GM12878 (cell line): ENCODE measurements around the gene RAP1A. TPM values are rescaled to one million over a fixed set of nuclear protein-coding genes. Genes with fewer than 3 reads are reported as not detected.

Experiments
- ATAC-seq: fragments of 200-7000 bp; cut with Tn5 transposase; 3 replicates; pipeline ENCODE4 v1.9.1; 2020; ENCODE audit warnings: mild to moderate bottlenecking, moderate library complexity
- BruUV-seq: library from RNA; stranded (reverse); fragments of 400-500 nt; replicated peaks from 2 replicates; lab custom pipeline; 2021; lab: Mats Ljungman, UMichigan
- CTCF ChIA-PET: fragments of 300-600 bp; sonication (Branson Sonifier 250); formaldehyde crosslinking; extraction: SDS; loops from one replicate; lab custom pipeline; 2021; ENCODE audit warnings: inconsistent platforms; lab: Yijun Ruan, JAX
- POLR2A ChIA-PET: fragments of 350-600 bp; formaldehyde crosslinking; extraction: SDS; loops from one replicate; lab custom pipeline; 2021; ENCODE audit warnings: inconsistent platforms; lab: Charles Lee
- RAD21 ChIA-PET: fragments of 300-600 bp; sonication (Branson Sonifier 250); formaldehyde crosslinking; loops from one replicate; lab custom pipeline; 2023; ENCODE audit warnings: antibody characterized with exemption; ENCODE audit not compliant: unreplicated experiment; lab: Charles Lee
- SMC1A ChIA-PET: fragments of 300-600 bp; sonication (Branson Sonifier 250); formaldehyde crosslinking; loops from one replicate; lab custom pipeline; 2023; ENCODE audit not compliant: unreplicated experiment, uncharacterized antibody; lab: Charles Lee
- DNase-seq: peaks from one replicate; pipeline ENCODE4 v3.0.0-alpha.2; 2011; ENCODE audit warnings: low read depth, low spot score
- FAIRE-seq: peaks from 3 replicates; lab custom pipeline; 2011; peaks lifted over from hg19 to GRCh38; lab: Jason Lieb, UNC
- H2AFZ ChIP-seq: 2 replicates; pipeline ENCODE4 v1.6.0; 2011; ENCODE audit warnings: low read depth, low read length, control low read depth; ENCODE audit not compliant: control insufficient read depth
- H3K27ac ChIP-seq: 2 replicates; pipeline ENCODE4 v1.5.1; 2011; ENCODE audit warnings: control low read depth; ENCODE audit not compliant: control insufficient read depth, insufficient read depth
- H3K27me3 ChIP-seq, 2 experiments: replicated peaks in 1 of 2; 2 replicates each; pipeline versions ENCODE4 v1.6.0 to v1.6.1; 2011; ENCODE audit warnings: low read length in 1 of 2; ENCODE audit not compliant: control insufficient read depth in 2 of 2, insufficient read depth in 2 of 2
- H3K36me3 ChIP-seq, 2 experiments: 2 replicates each; pipeline ENCODE4 v1.5.1; 2011; ENCODE audit warnings: low read length in 1 of 2; ENCODE audit not compliant: control insufficient read depth in 2 of 2, insufficient read depth in 2 of 2
- H3K4me1 ChIP-seq: 2 replicates; pipeline ENCODE4 v1.6.1; 2011; ENCODE audit warnings: mild to moderate bottlenecking, low read length, moderate library complexity, mixed read lengths; ENCODE audit not compliant: control insufficient read depth, insufficient read depth
- H3K4me2 ChIP-seq: 2 replicates; pipeline ENCODE4 v1.6.0; 2011; ENCODE audit warnings: control low read depth; ENCODE audit not compliant: control insufficient read depth, insufficient read depth
- H3K4me3 ChIP-seq: fragments of 200-600 bp; sonication (generic); 2 replicates; pipeline ENCODE4 v1.5.1; 2016
- H3K79me2 ChIP-seq: 2 replicates; pipeline ENCODE4 v1.6.0; 2011; ENCODE audit warnings: low read length; ENCODE audit not compliant: control insufficient read depth, insufficient read depth
- H3K9ac ChIP-seq: 2 replicates; pipeline ENCODE4 v1.8.0; 2011; ENCODE audit warnings: low read length, control low read depth, mixed read lengths; ENCODE audit not compliant: control insufficient read depth, insufficient read depth
- H3K9me3 ChIP-seq: replicated peaks from 3 replicates; pipeline ENCODE4 v1.5.1; 2011; ENCODE audit warnings: mild to moderate bottlenecking, low read length; ENCODE audit not compliant: control insufficient read depth, insufficient read depth
- H4K20me1 ChIP-seq: 2 replicates; pipeline ENCODE4 v1.6.0; 2011; ENCODE audit not compliant: control insufficient read depth, insufficient read depth
- CBX5 ChIP-seq: sonication (generic); IDR thresholded peaks from 2 replicates; pipeline ENCODE4 v1.6.1; 2016; ENCODE audit warnings: low read depth, moderate library complexity, mild to moderate bottlenecking, inconsistent platforms
- E2F8 ChIP-seq: fragments of 450-650 bp; IDR thresholded peaks from 2 replicates; pipeline ENCODE4 v1.6.1; 2018; ENCODE audit warnings: mild to moderate bottlenecking, low read depth, moderate library complexity; ENCODE audit not compliant: partially characterized antibody
- EGR1 ChIP-seq, 2 experiments: IDR thresholded peaks; 1 replicate in 1 of 2; 2 replicates in 1 of 2; pipeline ENCODE4 v1.6.1; 2011 to 2012; ENCODE audit warnings: low read depth in 2 of 2, low read length in 2 of 2, borderline replicate concordance in 1 of 2, mild to moderate bottlenecking in 1 of 2, moderate library complexity in 1 of 2
- ELK1 ChIP-seq: IDR thresholded peaks from 2 replicates; pipeline ENCODE4 v1.6.1; 2012; ENCODE audit warnings: low read depth, low read length, improper control_type of control experiment
- GATAD2B ChIP-seq: fragments of 450-650 bp; conservative IDR thresholded peaks from 2 replicates; pipeline ENCODE4 v1.6.1; 2017; ENCODE audit warnings: low read depth, mild to moderate bottlenecking, moderate library complexity
- KAT2A ChIP-seq: conservative IDR thresholded peaks from 2 replicates; pipeline ENCODE4 v1.6.1; 2011; ENCODE audit warnings: low read depth, low read length; ENCODE audit not compliant: control insufficient read depth
- NR2C2 ChIP-seq: IDR thresholded peaks from 2 replicates; pipeline ENCODE4 v1.6.1; 2011; ENCODE audit warnings: borderline replicate concordance, low read depth; ENCODE audit not compliant: control insufficient read depth, insufficient read length
- SMAD5 ChIP-seq: IDR thresholded peaks from 2 replicates; pipeline ENCODE4 v1.6.1; 2016; ENCODE audit warnings: antibody characterized with exemption, low read depth
- SREBF2 ChIP-seq: IDR thresholded peaks from 2 replicates; pipeline ENCODE4 v1.6.1; 2012; ENCODE audit warnings: mild to moderate bottlenecking, low read length
- STAT3 ChIP-seq: IDR thresholded peaks from 2 replicates; pipeline ENCODE4 v1.6.1; 2011; ENCODE audit warnings: low read depth, low read length, improper control_type of control experiment
- ZNF384 ChIP-seq: IDR thresholded peaks from 2 replicates; pipeline ENCODE4 v1.6.1; 2012; ENCODE audit warnings: low read depth, mild to moderate bottlenecking, low read length, improper control_type of control experiment, borderline replicate concordance
- WGBS: methylation state at CpG from one replicate; pipeline ENCODE4 v1.1.6; 2016; ENCODE audit warnings: low lambda C conversion rate; ENCODE audit not compliant: insufficient replicate concordance, insufficient coverage; ENCODE audit errors: missing lambda C conversion rate; 5-methylcytosine and 5-hydroxymethylcytosine counted together
- in situ Hi-C: fragments of 300-500 bp; cut with MboI; formaldehyde crosslinking; loops from 9 replicates; pipeline ENCODE4 v1.14.3; 2018; ENCODE audit warnings: mixed read lengths
- intact Hi-C: fragments of 100-400 bp; cut with micrococcal nuclease; formaldehyde crosslinking; loops from one replicate; pipeline ENCODE4 v1.14.2; 2022; ENCODE audit not compliant: unreplicated experiment
- polyA plus RNA-seq, 11 experiments: library from polyadenylated mRNA; depleted of rRNA in 4 of 11; unstranded in 6 of 11; stranded (reverse) in 5 of 11; fragments of >200 nt; fragmentation: Nextera tagmentation in 4 of 11; fragmentation: Illumina TruSeq in 1 of 11; extraction: Ambion mirVana in 4 of 11; extraction: Trizol in 1 of 11; gene quantifications; 1 replicate in 1 of 11; 2 replicates in 10 of 11; pipeline versions ENCODE4 v1.2.1 to v1.2.3, GENCODE V29; 2011 to 2016; ENCODE audit warnings: inconsistent platforms in 2 of 11, missing spikeins in 2 of 11, low read depth in 1 of 11
- total RNA-seq, 4 experiments: library from RNA; depleted of rRNA in 3 of 4; stranded (reverse); fragments of >200 nt in 3 of 4; fragmentation: Illumina TruSeq in 1 of 4; extraction: Trizol in 1 of 4; gene quantifications; 2 replicates each; pipeline versions ENCODE4 v1.2.1 to v1.2.3, GENCODE V29; 2013 to 2021
- TF ChIP-seq, protein P1 (sequence below): fragments of 450-650 bp; IDR thresholded peaks from 2 replicates; pipeline ENCODE4 v1.6.1; 2016; ENCODE audit warnings: mild to moderate bottlenecking

RAP1A gene
- total and polyA plus RNA-seq, 10 of the 15 experiments (the other 5 are each of a cell fraction or from before 2014, with no cell fraction given): 38.4 to 213 (median 86.0) TPM

GRCh38 chr1:111658622-111659021, 39.0 kb downstream of the RAP1A start:
- 98% methylated on average over 5 of the region's 5 CpGs for WGBS
- H3K4me3 ChIP-seq: no peak overlapping the region
- H2AFZ ChIP-seq: no peak overlapping the region
- no peaks in the 10 kb centered on the region for H3K27me3 ChIP-seq
- no peaks in the 10 kb centered on the region for H4K20me1 ChIP-seq
- SMC1A ChIA-PET: interaction anchor here (0.7 to 2.2 kb wide), 11 partner anchors 10 to 177 kb away, joined by 3 to 25 read pairs (median 3); no protein-coding TSS in a partner anchor
- FAIRE-seq (no peak), ATAC-seq (no peak)
- POLR2A ChIA-PET: interaction anchor here (0.6 to 1.0 kb wide), 2 partner anchors 10 to 40 kb away, joined by 3 read pairs; no protein-coding TSS in a partner anchor
- BruUV-seq: no TSS peak
- peaks cover 0 to 6% of the 10 kb centered on the region in 2 experiments; a peak in 1 of 4 replicates for H3K36me3 ChIP-seq
- in situ Hi-C loops: no loop called here
- H3K4me1 ChIP-seq: peaks cover 23% of the 10 kb centered on the region
- CTCF ChIA-PET: interaction anchor here (0.6 to 4.1 kb wide), 10 partner anchors 8 to 205 kb away, joined by 3 to 33 read pairs (median 3); no protein-coding TSS in a partner anchor
- TF ChIP-seq GATAD2B (no peak), NR2C2 (no peak), E2F8 (no peak), KAT2A (no peak), SMAD5 (no peak), SREBF2 (no peak), ELK1 (no peak), EGR1 (IDR thresholded peaks at IDR 0.05; ENCODE audit: borderline replicate concordance in 1 of 2, low read depth in 2 of 2, low read length in 2 of 2) (no peak), ZNF384 (no peak), STAT3 (no peak), CBX5 (no peak)
- TF ChIP-seq, protein P1, sequence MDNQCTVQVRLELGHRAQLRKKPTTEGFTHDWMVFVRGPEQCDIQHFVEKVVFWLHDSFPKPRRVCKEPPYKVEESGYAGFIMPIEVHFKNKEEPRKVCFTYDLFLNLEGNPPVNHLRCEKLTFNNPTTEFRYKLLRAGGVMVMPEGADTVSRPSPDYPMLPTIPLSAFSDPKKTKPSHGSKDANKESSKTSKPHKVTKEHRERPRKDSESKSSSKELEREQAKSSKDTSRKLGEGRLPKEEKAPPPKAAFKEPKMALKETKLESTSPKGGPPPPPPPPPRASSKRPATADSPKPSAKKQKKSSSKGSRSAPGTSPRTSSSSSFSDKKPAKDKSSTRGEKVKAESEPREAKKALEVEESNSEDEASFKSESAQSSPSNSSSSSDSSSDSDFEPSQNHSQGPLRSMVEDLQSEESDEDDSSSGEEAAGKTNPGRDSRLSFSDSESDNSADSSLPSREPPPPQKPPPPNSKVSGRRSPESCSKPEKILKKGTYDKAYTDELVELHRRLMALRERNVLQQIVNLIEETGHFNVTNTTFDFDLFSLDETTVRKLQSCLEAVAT: no peak
- TF ChIP-seq, all 136 proteins: peak for 0
- Histone ChIP-seq H3K4me2 (no peak overlapping the region), H3K9ac (no peak overlapping the region), H3K9me3 (no peaks in the 10 kb centered on the region), H3K27ac (no peak overlapping the region), H3K79me2 (peaks cover 90% of the 10 kb centered on the region)
- RAD21 ChIA-PET: interaction anchor here (0.7 to 1.6 kb wide), 10 partner anchors 10 to 176 kb away, joined by 3 to 6 read pairs (median 4); partner anchors contain the start of gene RAP1A
- intact Hi-C loops: loop anchor here (1.0 to 5.0 kb wide), 3 partner anchors 60 to 99 kb away; partner anchors contain the start of gene DDX20
- no peak for DNase-seq
